HG02840 (cell line): ENCODE data around the gene PHYKPL.
"Not testable (repeated sequence)": the region's sequence is repeated elsewhere in the genome, so short reads cannot be mapped to it uniquely, and the experiment has no call there.

ENCODE experiments used
- ATAC-seq: cut with Tn5 transposase; IDR thresholded peaks from one replicate; pipeline ENCODE4 v1.9.1; 2021; ENCODE audit warnings: mild to moderate bottlenecking, moderate library complexity, moderate number of reproducible peaks; ENCODE audit not compliant: unreplicated experiment, low FRiP score

Gene PHYKPL

DNA sequence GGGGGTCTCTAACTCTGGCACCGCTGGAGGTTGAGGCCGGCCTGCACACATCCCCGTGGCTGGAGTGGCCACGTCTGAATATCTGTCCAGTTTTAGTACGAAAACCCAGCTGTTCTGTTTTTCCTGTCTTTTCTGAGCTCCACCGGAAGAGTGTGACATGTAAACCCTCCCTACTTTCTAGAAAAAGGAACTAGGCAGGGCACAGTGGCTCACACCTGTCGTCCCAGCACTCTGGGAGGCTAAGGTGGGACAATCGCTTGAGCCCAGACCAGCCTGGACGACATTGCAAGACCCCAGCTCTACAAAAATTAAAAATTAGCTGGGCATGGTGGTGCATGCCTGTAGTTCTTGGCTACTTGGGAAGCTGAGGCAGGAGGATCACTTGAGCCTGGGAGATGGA, 8.2 kb upstream of the PHYKPL start:
- ATAC-seq: no peak

GRCh38 chr5:178240341-178240741, 7.7 kb upstream of the PHYKPL start:
- no peak for ATAC-seq

DNA sequence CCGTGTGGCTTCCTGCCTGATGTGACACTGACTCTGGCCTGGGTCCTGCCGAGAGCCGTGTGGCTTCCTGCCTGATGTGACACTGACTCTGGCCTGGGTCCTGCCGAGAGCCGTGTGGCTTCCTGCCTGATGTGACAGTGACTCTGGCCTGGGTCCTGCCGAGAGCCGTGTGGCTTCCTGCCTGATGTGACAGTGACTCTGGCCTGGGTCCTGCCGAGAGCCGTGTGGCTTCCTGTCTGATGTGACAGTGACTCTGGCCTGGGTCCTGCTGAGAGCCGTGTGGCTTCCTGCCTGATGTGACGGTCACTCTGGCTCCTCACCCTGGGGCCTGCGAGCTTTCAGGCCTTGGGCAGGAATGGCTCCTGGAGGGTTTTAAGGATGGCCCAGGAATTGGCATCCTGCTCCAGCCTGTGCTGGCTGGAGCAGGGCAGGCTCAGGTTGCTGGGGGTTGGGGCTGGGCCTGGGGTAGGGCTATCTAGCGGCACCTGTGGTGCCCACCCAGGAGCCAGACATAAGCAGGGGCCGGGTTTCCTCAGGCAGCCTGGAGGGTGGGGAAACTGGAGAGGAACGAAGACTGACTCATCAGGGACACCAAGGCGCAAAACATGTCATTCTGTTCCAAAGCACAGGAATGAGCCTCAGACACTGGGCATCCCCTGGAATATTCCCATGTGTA, 7.2 kb upstream of the PHYKPL start:
- ATAC-seq: not testable (repeated sequence)

DNA sequence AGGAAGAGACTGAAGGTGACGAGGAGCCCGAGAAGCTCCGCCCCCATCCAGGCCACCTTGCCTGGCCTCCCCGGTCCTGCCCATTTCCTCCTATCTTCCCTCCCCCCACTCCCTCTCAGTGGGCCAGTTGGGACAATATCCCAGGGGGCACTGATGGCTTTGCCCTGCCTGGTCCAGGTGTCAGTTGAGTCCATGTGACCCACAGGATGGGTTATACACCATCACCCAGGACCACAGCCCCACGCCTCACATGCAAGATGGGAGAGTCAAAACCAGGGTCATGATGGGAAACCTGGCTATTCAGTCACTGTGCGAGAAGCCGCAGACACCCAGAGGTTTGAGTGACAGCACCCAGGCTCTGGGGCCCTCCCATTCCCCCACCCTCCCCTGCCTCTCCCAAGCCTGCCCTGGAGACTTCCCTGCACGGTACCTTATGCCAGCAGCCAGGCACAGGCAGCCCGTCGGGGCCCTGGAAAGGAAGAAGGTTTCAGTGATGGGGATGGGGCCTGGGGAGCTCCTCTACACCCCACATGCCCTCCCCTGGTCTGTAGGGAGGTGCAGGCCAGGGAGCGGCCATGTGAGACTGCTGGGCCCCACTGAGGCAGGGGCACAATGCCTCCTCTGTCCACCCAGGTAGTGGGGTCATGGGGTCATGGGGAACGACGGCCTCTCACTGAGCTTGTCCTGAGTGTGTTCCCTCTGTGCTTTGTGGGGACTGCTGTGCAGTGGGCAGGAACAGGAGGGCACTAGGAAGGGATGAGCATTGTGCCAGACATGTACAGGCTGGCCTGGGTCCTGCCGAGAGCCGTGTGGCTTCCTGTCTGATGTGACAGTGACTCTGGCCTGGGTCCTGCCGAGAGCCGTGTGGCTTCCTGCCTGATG, 6.3 kb upstream of the PHYKPL start:
- no peak for ATAC-seq

DNA sequence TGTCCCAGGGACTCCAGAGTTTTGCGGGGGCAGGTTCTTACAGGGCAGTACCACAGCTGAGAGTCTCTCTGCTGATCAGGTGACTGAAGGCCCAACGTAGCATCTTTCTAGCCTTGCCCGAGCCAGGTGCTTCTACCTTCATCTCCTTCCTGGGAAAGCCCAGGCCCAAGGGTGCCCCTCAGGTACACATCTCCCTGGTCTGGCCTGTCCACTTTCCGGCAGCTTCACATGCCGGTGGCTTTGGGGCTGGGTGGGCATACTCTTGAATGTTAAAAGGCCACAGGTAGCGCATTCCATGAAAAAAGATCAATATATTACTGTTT, 5.7 kb upstream of the PHYKPL start:
- ATAC-seq: no peak

DNA sequence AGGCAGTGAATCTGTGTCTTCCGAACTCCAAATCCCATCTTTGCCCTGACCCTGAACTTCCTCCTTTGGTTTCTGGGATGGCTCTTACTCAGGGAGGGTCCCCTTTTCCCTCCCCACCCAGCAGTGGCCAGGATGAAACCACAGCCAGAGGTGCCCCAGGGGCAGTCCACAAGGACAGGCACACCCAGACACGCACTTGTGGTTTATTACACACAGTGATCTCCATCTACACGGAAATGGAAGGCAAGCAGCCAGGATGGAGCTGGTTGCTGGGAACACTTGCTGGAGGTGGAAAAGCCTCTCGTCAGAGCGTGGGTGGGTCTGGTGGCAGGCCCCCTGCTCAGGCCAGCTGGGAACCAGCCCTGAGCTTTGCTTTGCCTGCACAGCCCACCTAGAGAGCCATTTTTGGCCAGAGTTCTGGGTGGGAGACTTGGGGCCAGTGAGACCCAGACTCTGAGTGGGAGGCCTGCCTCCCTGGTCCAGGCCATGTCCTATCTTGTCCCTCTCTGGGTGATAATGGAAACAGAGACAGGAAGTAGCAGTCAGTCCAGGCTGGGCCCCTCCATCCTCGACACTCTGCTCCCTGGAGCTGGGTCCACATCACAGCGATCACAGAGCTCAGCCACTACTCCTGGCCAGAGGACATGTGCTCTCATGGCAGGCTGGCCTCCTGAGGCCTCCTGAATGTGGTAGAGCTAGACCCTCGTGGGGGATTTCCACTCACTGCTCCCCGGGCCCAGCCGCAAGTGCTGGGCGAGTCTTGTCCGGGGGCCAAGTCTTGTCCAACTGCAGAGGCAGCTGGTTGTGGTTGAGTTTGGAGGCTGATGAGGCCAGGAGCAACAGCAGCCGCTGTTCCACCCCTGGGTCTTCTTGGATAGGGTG, 5.1 kb upstream of the PHYKPL start:
- ATAC-seq: no peak

DNA sequence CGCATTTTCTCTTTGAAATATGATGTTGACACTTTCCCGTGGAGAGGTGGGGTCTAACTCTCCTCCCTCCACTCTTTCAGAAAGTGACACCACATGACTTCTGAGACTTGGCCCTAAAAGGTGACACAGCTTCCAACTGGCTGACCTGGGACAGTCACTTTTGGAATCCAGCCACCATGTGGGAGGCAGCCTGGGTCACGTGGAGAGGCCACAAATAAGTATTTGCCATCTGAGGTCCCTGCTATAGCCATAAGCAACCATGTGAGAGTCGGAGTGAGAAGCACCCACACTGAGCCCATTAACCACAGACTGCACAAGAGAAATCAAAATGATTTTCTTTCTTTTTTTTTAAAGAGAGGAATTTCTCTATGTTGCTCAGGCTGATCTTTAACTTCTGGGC, 4.1 kb upstream of the PHYKPL start:
- ATAC-seq: no peak

DNA sequence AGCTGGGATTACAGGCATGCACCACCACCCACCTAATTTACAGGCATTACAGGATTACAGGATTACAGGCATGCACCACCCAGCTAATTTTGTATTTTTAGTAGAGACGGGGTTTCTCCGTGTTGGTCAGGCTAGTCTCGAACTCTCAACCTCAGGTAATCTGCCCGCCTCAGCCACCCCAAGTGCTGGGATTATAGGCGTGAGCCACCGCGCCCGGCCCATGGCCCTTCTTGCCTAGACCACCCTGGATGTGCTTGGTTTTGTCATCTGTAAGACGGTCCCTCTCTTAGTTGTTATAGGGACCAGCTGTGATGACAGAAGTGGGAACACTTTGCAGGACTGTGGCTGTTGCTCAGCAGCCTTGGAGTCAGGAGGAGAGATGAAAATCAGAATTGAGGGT, 3.5 kb upstream of the PHYKPL start:
- no peak for ATAC-seq

- ATAC-seq: no peak
These were observed 3.0 kb upstream of the PHYKPL start for GRCh38 chr5:178235588-178235974.

DNA sequence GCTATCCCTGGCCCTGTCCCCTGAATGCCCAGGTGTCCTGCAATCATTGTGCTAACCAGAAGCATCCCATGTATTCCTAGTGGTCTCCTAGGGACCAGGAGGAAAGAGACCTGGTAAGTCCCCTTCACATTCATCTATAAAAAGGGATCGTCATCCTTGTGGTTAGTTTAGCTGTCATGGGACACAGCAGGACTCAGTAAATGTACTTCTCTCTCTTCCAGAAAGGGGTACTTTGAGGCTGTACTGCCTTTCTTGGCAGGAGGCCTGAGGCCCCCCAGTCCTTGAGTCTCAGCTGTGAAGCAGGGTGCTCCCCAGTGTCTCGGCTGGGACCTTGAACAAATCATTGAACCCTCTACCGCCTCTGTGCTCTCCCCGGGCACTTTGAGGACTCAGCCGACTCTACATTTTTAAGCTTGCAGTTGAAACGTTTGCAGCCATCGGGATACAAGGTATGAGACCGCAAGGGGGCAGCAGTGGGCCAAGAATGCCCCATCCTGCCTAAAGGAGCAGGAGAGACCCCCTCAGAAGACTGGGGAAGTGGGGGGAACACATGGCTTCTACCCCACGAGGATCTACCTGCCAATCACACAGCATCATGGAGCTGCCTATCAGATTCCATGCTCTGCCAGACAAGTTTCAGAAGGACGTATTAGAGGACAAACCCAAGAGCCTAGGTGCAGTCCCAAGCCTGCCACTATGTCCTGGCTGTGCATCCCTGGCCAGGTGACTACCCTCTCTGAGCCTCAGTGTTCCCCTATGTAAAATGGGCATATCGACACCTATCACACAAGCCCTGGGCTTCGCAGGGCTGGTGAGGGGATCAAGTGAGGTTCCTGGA, 2.4 kb upstream of the PHYKPL start:
- ATAC-seq: no peak

- ATAC-seq: no peak
These were observed 1.6 kb upstream of the PHYKPL start for GRCh38 chr5:178234121-178234749.

DNA sequence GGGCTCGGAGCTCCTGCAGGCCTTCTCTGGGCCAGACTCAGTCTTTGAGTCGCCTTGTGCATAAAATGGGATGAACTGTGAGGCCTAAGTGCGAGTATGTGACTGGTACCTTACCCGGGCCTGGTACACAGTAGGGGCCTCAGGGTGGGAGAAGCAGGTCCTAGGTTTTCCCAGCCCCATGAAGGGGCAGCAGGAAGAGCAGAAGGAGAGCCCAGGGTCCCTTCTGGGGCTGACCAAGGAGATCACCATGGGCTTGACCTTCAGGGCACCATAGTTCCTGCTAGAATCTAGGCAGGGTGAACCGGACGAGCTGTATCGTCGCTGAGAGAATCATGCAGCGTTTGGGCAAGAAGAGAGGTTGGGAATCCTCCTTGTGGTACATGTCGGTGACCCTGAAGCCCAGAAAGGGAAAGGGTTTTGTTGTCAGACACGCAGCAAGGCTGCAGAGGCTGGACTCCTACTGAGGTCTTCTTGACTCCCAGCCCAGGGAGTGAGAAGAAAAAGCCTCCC, 373 bp upstream of the PHYKPL start:
- no peak for ATAC-seq

DNA sequence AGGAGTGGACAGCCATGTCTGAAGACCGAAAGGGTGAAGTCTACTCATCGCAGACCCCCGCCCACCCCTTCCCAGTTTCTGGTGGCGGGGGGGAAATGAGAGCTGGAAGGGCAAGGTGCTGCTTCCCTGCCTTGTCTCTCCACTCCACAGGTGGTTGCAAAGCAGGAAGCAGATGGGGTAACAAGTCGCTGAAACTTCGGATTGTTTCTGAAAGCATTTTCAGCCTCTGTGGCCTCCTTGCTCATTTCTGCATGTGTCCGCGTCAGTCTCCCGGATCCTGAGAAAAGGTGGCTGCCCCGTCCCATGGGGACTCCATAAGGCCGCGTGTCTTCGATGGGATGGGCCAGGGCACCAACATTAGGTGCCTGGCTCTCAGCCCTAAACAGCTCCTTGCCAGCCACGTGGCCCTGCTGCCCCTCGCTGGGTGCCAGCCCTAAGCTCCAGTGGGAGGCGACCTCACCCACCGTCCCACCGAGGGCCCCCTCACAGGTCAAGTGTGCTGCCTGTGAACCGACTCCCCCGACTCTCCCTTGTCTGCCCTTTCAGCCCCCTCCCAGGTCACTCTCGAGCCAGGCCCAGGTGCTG, 971 bp downstream of the PHYKPL start:
- no peak for ATAC-seq

GRCh38 chr5:178230879-178231538, 1.6 kb downstream of the PHYKPL start:
- ATAC-seq: no peak

DNA sequence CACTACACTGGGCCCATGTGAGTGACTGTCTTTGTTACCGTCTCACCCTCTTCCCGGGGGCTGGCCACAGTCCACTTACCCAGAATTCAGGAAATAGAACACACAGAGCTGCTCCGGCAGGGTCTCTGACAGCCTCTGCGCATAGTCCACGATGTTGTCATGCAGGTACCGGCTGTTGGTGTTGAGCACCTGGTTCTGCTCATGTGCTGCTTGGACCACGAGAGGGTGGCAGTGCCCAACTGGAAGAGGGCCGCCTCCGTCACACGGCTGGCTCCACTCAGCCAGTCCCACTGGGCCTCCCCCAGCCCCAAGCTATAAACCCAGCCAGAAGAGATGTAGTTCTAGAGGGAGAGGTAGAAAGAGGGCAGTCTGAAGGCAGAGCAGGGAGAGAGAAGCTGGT, 2.7 kb downstream of the PHYKPL start:
- ATAC-seq: no peak

- not testable (repeated sequence) for ATAC-seq
These were observed 3.5 kb downstream of the PHYKPL start for GRCh38 chr5:178229111-178229510.

DNA sequence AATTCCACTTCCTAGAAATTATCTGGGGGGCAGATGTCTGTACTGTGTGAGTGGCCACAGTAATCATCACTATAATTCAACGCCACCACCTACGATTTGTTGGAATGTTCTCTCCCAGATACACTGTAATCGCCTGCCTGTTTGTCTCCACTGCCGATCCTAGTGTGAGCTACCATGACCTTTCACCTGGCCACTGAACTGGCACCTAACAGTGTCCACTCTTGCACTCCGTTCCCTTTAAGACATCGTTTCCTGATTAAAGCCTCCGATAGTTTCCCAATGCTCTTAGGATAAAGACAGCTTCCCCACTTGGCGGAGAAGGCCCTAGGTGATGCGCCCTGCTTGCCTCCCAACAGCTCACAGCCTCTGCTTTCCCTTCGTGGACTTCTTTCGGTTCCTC, 4.0 kb downstream of the PHYKPL start:
- no peak for ATAC-seq

- ATAC-seq: no peak
These were observed 4.7 kb downstream of the PHYKPL start for GRCh38 chr5:178227929-178228328.
